HG02642 (cell line): ENCODE data around the gene ABI3.
"Not testable (repeated sequence)": the region's sequence is repeated elsewhere in the genome, so short reads cannot be mapped to it uniquely, and the experiment has no call there.

Source experiments
- ATAC-seq: cut with Tn5 transposase; IDR thresholded peaks from one replicate; pipeline ENCODE4 v1.9.1; 2021; ENCODE audit warnings: mild to moderate bottlenecking; ENCODE audit not compliant: unreplicated experiment, poor library complexity

The ABI3 gene

GRCh38 chr17:49247944-49248343 lies 37.4 kb downstream of the ABI3 start:
- no peak for ATAC-seq

GRCh38 chr17:49249292-49249794 lies 38.8 kb downstream of the ABI3 start:
- ATAC-seq = no peak

GRCh38 chr17:49249890-49250522 lies 39.5 kb downstream of the ABI3 start:
- no peak for ATAC-seq

- ATAC-seq = no peak
Observed at GRCh38 chr17:49252148-49252695, 41.7 kb downstream of the ABI3 start.

- no peak for ATAC-seq
Observed at GRCh38 chr17:49254066-49254465, 43.6 kb downstream of the ABI3 start.

- no peak for ATAC-seq
Observed at GRCh38 chr17:49255125-49255524, 44.6 kb downstream of the ABI3 start.

- ATAC-seq = no peak
Observed at GRCh38 chr17:49258394-49258793, 47.9 kb downstream of the ABI3 start.

GRCh38 chr17:49259663-49260010 lies 49.1 kb downstream of the ABI3 start:
- no peak for ATAC-seq

- no peak for ATAC-seq
Observed at GRCh38 chr17:49260011-49260816, 49.7 kb downstream of the ABI3 start.

- ATAC-seq = no peak
Observed at GRCh38 chr17:49260817-49261291, 50.3 kb downstream of the ABI3 start.

- not testable (repeated sequence) for ATAC-seq
Observed at GRCh38 chr17:49261540-49261939, 51.0 kb downstream of the ABI3 start.

GRCh38 chr17:49266233-49266632 lies 55.7 kb downstream of the ABI3 start:
- no peak for ATAC-seq

- ATAC-seq = no peak
Observed at GRCh38 chr17:49267912-49268311, 57.4 kb downstream of the ABI3 start.

GRCh38 chr17:49269356-49269755 lies 58.8 kb downstream of the ABI3 start:
- no peak for ATAC-seq
